ENCODE results near the gene TPST1. TPM values are rescaled to one million over a fixed set of nuclear protein-coding genes. Genes with fewer than 3 reads are reported as not detected.

The TPST1 gene
- total RNA-seq, 1 donor from 2014 or later: 36.5 TPM

DNA sequence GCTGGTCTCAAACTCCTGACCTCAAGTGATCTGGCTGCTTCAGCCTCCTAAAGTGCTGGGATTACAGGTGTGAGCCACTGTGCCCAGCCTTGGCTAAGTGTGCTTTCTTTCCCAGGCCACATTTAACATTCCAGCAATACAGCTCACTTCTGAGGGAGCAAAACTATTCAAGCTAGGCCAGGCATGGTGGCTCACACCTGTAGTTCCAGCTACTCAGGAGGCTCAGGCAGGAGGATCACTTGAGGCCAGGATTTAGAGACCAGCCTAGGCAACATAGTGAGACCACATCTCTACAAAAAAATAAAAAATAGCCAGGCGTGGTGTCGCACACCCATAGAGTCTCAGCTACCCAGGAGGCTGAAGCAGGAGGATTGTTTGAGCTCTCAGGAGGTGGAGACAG lies 23.3 kb upstream of the TPST1 start:
- Histone ChIP-seq H3K79me2 (ENCODE audit: insufficient read depth, low read length) (no peaks in the 10 kb centered on the region), H2AFZ (ENCODE audit: low read depth, low read length) (no peak overlapping the region)

DNA sequence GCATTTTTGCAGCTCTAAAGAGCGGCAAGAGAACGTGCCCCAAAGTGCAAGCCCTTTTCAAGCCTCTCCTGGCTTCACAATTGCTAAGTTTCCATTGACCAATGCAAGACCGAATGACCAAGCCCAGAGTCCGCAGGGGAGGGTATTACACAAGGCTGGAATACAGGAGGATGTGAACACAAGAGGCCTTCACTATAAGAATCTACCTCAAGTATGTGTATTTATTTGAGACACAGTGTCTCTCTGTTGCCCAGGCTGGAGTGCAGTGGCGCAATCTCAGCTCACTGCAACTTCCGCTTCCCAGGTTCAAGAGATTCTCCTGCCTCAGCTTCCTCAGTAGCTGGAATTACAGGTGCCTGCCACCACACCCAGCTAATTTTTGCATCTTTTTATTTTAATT lies 22.2 kb upstream of the TPST1 start:
- no peak overlapping the region for H3K4me2 ChIP-seq (ENCODE audit: low read length)
- H3K4me3 ChIP-seq (ENCODE audit: insufficient read depth, low read depth, low read length): no peak overlapping the region
- FAIRE-seq (no peak), DNase-seq (ENCODE audit: low read depth) (no peak)
- H3K4me1 ChIP-seq (ENCODE audit: insufficient read depth, low read length): peaks cover 2% of the 10 kb centered on the region
- no peaks in the 10 kb centered on the region for H3K27me3 Mint-ChIP-seq (ENCODE audit: low read depth, unreplicated experiment)
- no peak overlapping the region for H3K4me3 Mint-ChIP-seq (ENCODE audit: unreplicated experiment)
- no peaks in the 10 kb centered on the region for H3K36me3 Mint-ChIP-seq (ENCODE audit: low read depth, unreplicated experiment)
- H3K36me3 ChIP-seq (ENCODE audit: insufficient read depth, low read length): no peaks in the 10 kb centered on the region
- H3K4me1 Mint-ChIP-seq (ENCODE audit: low read depth, unreplicated experiment): peaks cover 9% of the 10 kb centered on the region
- H4K20me1 ChIP-seq (ENCODE audit: insufficient read depth, low read length): no peaks in the 10 kb centered on the region
- no peak overlapping the region for H3K27ac ChIP-seq (ENCODE audit: low read depth, low read length)
- H3K27ac Mint-ChIP-seq (ENCODE audit: unreplicated experiment): peak overlapping the region; percentile 62
- peaks cover 3% of the 10 kb centered on the region for H3K9me3 Mint-ChIP-seq (ENCODE audit: unreplicated experiment)
- H3K79me2 ChIP-seq (ENCODE audit: insufficient read depth, low read length): no peaks in the 10 kb centered on the region
- peaks cover 4% of the 10 kb centered on the region for H3K9me3 ChIP-seq (ENCODE audit: insufficient read depth, low read depth, low read length)
- TF ChIP-seq EZH2 (IDR thresholded peaks at IDR 0.05; ENCODE audit: insufficient read depth, low read length): no peak
- TF ChIP-seq, protein P1, sequence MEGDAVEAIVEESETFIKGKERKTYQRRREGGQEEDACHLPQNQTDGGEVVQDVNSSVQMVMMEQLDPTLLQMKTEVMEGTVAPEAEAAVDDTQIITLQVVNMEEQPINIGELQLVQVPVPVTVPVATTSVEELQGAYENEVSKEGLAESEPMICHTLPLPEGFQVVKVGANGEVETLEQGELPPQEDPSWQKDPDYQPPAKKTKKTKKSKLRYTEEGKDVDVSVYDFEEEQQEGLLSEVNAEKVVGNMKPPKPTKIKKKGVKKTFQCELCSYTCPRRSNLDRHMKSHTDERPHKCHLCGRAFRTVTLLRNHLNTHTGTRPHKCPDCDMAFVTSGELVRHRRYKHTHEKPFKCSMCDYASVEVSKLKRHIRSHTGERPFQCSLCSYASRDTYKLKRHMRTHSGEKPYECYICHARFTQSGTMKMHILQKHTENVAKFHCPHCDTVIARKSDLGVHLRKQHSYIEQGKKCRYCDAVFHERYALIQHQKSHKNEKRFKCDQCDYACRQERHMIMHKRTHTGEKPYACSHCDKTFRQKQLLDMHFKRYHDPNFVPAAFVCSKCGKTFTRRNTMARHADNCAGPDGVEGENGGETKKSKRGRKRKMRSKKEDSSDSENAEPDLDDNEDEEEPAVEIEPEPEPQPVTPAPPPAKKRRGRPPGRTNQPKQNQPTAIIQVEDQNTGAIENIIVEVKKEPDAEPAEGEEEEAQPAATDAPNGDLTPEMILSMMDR (IDR thresholded peaks at IDR 0.05; ENCODE audit: insufficient read depth, low read depth, low read length): no peak
- no peak overlapping the region for H3K9ac ChIP-seq (ENCODE audit: low read length)
- no peak overlapping the region for H2AFZ ChIP-seq (ENCODE audit: low read depth, low read length)
- H3K27me3 ChIP-seq (ENCODE audit: insufficient read depth, low read length): no peaks in the 10 kb centered on the region

More for the DNA sequence above, 23.3 kb upstream of the TPST1 start:
- FAIRE-seq (no peak), DNase-seq (ENCODE audit: low read depth) (no peak)
- Mint-ChIP-seq H3K36me3 (ENCODE audit: low read depth, unreplicated experiment) (no peaks in the 10 kb centered on the region), H3K27me3 (ENCODE audit: low read depth, unreplicated experiment) (no peaks in the 10 kb centered on the region), H3K4me3 (ENCODE audit: unreplicated experiment) (no peak overlapping the region), H3K4me1 (ENCODE audit: low read depth, unreplicated experiment) (peaks cover 9% of the 10 kb centered on the region), H3K9me3 (ENCODE audit: unreplicated experiment) (peaks cover 3% of the 10 kb centered on the region), H3K27ac (ENCODE audit: unreplicated experiment) (no peak overlapping the region)
- H3K36me3 ChIP-seq (ENCODE audit: insufficient read depth, low read length): no peaks in the 10 kb centered on the region
- peaks cover 2% of the 10 kb centered on the region for H3K4me1 ChIP-seq (ENCODE audit: insufficient read depth, low read length)
- no peak overlapping the region for H3K4me3 ChIP-seq (ENCODE audit: insufficient read depth, low read depth, low read length)
- no peak overlapping the region for H3K27ac ChIP-seq (ENCODE audit: low read depth, low read length)
- H4K20me1 ChIP-seq (ENCODE audit: insufficient read depth, low read length): no peaks in the 10 kb centered on the region
- no peak for TF ChIP-seq EZH2 (IDR thresholded peaks at IDR 0.05; ENCODE audit: insufficient read depth, low read length)
- TF ChIP-seq, protein P1 (IDR thresholded peaks at IDR 0.05; ENCODE audit: insufficient read depth, low read depth, low read length): no peak
- H3K9me3 ChIP-seq (ENCODE audit: insufficient read depth, low read depth, low read length): peaks cover 4% of the 10 kb centered on the region
- H3K9ac ChIP-seq (ENCODE audit: low read length): no peak overlapping the region
- no peak overlapping the region for H3K4me2 ChIP-seq (ENCODE audit: low read length)
- H3K27me3 ChIP-seq (ENCODE audit: insufficient read depth, low read length): no peaks in the 10 kb centered on the region

DNA sequence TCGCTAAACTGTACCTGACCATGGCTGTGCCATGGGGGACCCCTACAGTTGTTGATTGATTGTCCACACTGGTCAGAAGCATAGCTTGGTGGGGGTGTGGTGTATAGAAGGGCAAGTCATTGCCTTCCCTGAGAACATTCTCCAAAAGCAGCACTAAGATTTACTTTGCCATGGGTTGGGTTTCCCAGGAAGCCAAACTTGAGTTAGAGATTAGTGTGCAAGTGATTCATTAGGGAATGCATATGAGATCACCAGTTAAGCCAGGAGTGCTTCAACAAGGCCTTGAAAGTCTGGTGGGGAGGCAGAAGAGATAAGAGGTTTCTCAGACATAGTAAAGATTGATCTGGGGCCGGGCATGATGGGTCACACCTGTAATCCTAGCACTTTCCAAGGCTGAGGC lies 21.4 kb upstream of the TPST1 start:
- H4K20me1 ChIP-seq (ENCODE audit: insufficient read depth, low read length): no peaks in the 10 kb centered on the region
- H3K27me3 ChIP-seq (ENCODE audit: insufficient read depth, low read length): no peaks in the 10 kb centered on the region
- Mint-ChIP-seq H3K36me3 (ENCODE audit: low read depth, unreplicated experiment) (no peaks in the 10 kb centered on the region), H3K9me3 (ENCODE audit: unreplicated experiment) (peaks cover 3% of the 10 kb centered on the region), H3K27me3 (ENCODE audit: low read depth, unreplicated experiment) (no peaks in the 10 kb centered on the region), H3K4me1 (ENCODE audit: low read depth, unreplicated experiment) (peaks cover 9% of the 10 kb centered on the region), H3K27ac (ENCODE audit: unreplicated experiment) (peak overlapping the region; percentile 62), H3K4me3 (ENCODE audit: unreplicated experiment) (no peak overlapping the region)
- DNase-seq (ENCODE audit: low read depth) (peak; percentile 96), FAIRE-seq (peak; percentile 90)
- no peak overlapping the region for H3K4me2 ChIP-seq (ENCODE audit: low read length)
- peaks cover 2% of the 10 kb centered on the region for H3K4me1 ChIP-seq (ENCODE audit: insufficient read depth, low read length)
- H3K9me3 ChIP-seq (ENCODE audit: insufficient read depth, low read depth, low read length): no peaks in the 10 kb centered on the region
- H3K79me2 ChIP-seq (ENCODE audit: insufficient read depth, low read length): no peaks in the 10 kb centered on the region
- H3K9ac ChIP-seq (ENCODE audit: low read length): peak overlapping the region; percentile 57
- no peak overlapping the region for H2AFZ ChIP-seq (ENCODE audit: low read depth, low read length)
- H3K27ac ChIP-seq (ENCODE audit: low read depth, low read length): peak overlapping the region; percentile 62
- H3K36me3 ChIP-seq (ENCODE audit: insufficient read depth, low read length): no peaks in the 10 kb centered on the region
- no peak for TF ChIP-seq EZH2 (IDR thresholded peaks at IDR 0.05; ENCODE audit: insufficient read depth, low read length)
- TF ChIP-seq, protein P1 (IDR thresholded peaks at IDR 0.05; ENCODE audit: insufficient read depth, low read depth, low read length): no peak
- H3K4me3 ChIP-seq (ENCODE audit: insufficient read depth, low read depth, low read length): no peak overlapping the region

All from astrocyte (in vitro differentiated cells and primary cell).